ENCODE data around the gene MPPED2.
A peak's percentile ranks its signal among the peaks of the same experiment; 100 is the strongest.

MPPED2 gene

DNA sequence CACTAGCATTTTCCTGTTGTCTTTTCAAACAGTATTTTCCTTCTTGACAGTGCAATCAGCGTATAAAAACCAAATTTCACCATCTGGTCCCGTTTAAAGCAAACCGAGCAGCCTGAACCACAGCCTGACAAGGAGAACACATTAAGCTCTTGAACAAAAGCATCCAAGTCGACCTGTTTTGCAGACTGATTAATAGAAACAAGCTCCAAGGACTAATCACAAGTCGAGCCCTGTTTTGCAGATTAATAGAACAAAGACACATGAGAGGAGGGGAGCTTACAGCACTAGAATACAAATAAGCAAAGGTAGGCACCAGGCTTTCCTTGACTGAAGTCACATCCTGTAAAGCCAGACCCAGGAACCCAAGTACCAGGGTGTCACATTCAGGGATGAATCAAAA, 104.8 kb downstream of the MPPED2 start:
- no peak for DNase-seq

DNA sequence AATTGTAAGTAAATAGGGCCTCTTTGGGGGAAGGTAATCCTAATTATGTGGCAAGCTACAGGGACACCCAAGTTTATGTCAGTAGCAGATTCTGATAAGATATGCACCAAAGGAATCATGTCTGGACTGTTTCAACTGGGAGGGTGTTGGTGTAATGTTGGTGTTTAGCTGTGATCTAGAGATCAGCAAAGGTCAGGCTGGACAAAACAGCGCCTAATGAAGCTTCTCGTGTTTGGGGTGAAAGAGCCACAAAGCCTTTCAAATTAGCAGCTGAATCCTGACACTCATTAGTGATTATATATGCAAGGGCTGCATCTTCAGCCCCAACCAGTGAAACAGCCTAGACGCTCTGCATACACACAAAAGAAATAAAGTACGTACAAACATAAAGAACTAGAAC, 106.3 kb downstream of the MPPED2 start:
- no peak for DNase-seq

GRCh38 chr11:30478923-30479322, 107.2 kb downstream of the MPPED2 start:
- DNase-seq, result no peak

GRCh38 chr11:30477061-30477460, 109.1 kb downstream of the MPPED2 start:
- no peak for DNase-seq

- DNase-seq, result no peak
Observed at GRCh38 chr11:30474151-30474954, 111.8 kb downstream of the MPPED2 start.

- no peak for DNase-seq
Observed at GRCh38 chr11:30471244-30471643, 114.9 kb downstream of the MPPED2 start.

DNA sequence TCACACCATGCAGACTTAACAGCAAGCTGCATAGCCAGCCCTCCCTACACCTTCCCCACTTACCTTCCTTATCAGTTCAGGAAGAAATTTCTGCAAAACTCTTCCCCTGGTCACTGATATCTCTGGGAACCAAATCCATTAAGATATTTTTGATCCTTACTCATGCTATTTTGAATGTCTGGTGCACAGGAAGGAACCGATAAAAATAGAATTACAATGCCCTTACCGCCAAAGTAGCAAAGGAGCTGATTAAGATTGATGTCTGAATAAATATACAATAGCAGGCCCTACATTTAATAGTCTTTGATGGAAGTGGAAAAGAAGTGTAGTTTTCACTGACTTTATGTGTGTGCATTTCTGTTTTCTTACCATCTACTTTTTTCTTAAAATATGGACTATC, 117.3 kb downstream of the MPPED2 start:
- DNase-seq, result no peak

GRCh38 chr11:30467176-30467575, 119.0 kb downstream of the MPPED2 start:
- DNase-seq, result no peak

GRCh38 chr11:30465623-30466022, 120.5 kb downstream of the MPPED2 start:
- no peak for DNase-seq

GRCh38 chr11:30465192-30465591, 121.0 kb downstream of the MPPED2 start:
- DNase-seq, result no peak

DNA sequence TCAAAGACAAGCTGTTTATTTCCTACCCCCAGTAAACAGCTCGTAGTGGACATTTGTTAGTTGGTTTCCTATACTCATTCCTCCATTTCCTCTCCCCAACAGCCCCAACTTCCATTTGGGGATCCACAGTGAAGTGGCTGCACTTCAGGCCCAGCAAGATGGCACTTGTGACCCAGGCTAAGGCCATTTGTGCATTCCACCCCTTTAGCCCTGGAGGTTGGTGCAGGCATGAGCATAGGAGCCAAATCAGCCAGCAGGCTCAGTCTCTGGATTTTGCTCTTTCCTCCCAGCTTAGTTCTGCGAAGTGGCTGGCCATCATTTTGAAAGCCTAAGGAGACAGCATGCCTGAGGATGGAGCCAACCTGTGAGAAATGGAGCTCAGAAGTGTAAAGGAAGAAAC, 122.9 kb downstream of the MPPED2 start:
- DNase-seq, result no peak

DNA sequence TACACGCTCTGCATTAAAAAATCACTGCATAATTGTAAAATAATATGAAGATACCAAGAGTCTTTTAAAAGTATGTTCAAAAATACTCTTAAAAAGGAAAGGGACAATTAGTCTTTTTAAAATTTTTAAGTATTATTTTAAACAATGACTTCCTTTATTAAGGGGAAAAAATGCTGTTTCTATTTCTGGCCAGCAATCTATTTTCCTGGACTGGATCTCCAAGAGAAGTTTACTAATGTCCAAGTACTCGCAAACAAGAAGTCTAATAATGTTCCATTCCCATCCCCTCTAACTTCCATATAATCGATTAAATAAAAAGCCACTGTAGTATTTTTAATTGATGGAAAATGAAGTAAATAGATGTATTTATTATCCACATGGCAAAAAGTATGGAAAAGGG, 123.7 kb downstream of the MPPED2 start:
- DNase-seq, result no peak

- DNase-seq, result no peak
Observed at GRCh38 chr11:30459821-30460220, 126.3 kb downstream of the MPPED2 start.

GRCh38 chr11:30459306-30459705, 126.8 kb downstream of the MPPED2 start:
- DNase-seq, result no peak

DNA sequence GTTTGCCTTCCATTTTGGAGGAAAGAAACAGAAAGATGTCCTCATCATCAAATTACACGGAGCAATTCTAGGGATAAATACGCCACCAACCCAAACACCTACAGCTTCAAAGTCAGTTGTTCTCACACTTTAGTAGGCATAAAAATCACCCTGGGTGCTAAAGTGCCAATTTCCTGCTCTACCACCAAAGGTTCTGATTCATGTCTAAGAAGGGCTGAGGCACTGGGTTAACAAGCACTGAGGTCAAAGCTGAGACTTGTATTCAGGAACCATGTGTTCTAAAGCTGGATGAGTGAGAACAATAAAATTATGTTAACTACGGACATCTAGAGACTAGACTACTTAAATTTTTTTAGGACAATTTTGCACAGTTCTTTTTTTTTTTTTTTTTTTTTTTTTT, 127.6 kb downstream of the MPPED2 start:
- DNase-seq, result no peak

GRCh38 chr11:30457087-30457486, 129.1 kb downstream of the MPPED2 start:
- no peak for DNase-seq

DNA sequence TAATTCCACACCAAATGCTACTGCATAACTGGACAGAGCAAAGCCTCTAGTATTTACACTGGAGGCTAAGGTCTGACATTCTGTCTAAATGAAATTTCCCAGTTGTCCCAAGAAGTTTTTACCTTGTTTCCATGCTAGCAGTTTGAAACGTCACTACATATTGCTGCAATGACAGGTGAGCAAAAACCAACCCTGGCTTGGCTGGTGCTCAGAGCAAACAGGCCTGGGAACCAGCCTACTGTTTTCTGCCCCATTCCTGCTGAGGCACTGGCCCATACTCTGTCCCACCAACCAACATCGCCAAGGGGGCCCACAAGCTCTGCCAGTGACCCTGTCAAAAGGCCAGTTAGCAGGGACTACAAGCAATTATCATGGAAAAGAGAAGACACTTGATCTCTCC, 131.1 kb downstream of the MPPED2 start:
- no peak for DNase-seq

DNA sequence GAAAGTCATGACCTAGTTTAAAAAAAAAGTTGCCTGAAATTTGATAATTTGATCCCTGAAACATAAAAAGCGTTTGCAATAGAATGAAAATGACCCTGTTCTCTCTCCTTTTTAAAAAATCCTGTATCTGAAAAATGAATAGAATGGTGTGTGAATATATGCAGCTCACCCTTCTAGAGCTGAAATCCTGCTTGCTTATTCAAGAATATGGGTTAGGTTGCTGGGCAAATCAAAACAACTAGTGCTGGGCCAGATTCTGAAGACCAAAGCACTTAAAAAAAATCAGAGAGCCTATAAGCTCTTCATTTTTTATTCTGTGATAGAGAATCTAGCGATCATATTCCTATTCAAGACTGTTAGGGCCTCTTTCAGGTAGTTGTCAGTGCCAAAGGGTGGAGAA, 131.6 kb downstream of the MPPED2 start:
- DNase-seq, result no peak

GRCh38 chr11:30454111-30454510, 132.0 kb downstream of the MPPED2 start:
- peak; percentile 16 for DNase-seq

DNA sequence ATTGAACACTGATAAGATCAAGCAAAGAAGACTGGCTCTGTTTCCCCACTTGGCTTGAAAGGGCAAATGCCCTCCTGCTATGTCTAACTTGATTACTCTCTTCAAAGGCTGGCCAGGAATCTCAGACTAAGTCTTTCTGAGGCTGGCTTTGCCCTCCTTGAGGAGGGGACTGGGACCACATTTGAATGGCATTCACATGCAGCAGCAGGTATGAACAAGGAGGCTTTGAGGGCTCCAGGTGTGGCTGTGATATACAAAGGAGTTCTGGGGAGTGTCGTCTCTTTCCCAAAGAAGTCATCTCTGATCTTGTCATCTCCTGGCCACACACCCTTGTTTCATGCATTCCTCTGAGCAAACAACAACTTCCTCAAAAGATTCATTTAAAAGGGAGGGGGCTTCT, 132.4 kb downstream of the MPPED2 start:
- no peak for DNase-seq

DNA sequence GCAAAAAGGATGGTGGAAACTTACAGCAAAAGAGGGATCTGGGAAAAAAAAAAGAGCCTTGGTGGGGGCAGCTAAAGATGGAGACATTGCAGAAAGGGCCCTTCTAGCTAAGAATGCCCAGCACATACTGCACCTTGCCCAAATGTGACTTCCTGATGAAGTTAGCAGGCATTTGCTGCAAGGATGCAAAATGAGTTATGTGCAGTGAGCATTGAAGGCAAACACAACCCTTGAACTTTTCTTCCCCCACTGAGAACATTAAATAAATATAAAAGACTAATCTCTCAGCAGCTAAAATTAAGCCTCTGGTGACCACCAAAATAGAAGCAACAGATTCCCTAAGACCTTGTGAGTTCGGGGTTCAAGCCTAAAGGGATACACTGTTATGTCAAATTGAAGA, 133.3 kb downstream of the MPPED2 start:
- DNase-seq, result no peak

DNA sequence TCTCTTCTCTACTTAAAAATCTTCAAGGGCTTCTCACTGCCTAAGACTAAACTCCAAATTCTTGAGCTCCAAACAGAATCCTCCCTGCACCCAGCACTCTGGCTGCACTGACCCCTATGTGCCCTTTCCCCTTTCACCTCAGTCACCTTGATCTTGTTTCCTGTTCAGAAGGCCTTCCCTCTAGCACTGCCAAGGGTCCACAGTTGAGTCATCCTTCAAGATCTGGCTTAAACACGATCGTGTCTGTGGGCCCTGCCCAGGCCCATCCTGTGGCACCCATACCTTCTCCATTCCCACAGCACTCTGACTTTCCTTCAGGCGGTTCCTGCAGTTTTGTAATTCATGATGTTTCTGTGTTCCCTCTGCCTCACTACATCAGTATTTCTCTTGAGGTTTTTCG, 134.0 kb downstream of the MPPED2 start:
- no peak for DNase-seq

- no peak for DNase-seq
Observed at GRCh38 chr11:30451626-30452025, 134.5 kb downstream of the MPPED2 start.

- no peak for DNase-seq
Observed at GRCh38 chr11:30451167-30451566, 135.0 kb downstream of the MPPED2 start.

GRCh38 chr11:30447058-30447640, 139.0 kb downstream of the MPPED2 start:
- no peak for DNase-seq
